ENCODE results near the gene RDH8.

Gene RDH8

DNA sequence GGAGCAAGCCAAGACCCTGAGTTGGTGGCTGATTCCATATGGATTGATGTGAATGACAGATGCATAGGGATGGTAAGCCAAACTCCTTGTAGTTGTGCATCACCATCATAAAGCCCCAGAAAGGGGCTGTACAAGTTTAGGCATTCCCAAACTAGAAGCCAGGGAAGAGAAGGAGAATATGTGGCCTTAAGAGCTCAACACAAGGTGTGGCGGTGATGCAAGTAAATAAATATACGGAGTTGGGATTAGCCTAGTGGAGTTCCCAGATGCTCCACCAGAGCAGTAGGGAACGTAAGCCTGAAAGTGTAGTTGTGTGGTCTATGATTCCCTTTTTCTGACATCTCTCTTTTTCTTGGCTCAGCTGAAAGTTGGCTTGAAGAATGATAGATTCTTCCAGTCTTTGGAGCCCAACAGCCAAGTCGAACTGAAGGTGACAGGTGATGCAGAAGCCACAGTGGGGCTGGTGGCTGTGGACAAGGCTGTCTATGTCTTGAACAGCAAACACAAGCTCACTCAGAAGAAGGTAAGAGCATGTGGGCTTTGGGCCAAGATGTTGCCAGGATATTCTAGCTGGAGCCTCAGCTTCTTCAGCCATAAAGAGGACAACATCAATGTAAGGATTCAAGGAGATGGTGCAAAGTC, 30.1 kb downstream of the RDH8 start:
- TF ChIP-seq GATA3 (IDR thresholded peaks at IDR 0.05; ENCODE audit: low read depth, low read length) = no peak
- TF ChIP-seq GATA2 (IDR thresholded peaks at IDR 0.05; ENCODE audit: low read depth, low read length) = no peak

- TF ChIP-seq GATA3 (IDR thresholded peaks at IDR 0.05; ENCODE audit: low read depth, low read length) = no peak
- no peak for TF ChIP-seq GATA2 (IDR thresholded peaks at IDR 0.05; ENCODE audit: low read depth, low read length)
These were observed 31.1 kb downstream of the RDH8 start for GRCh38 chr19:10044390-10044789.

GRCh38 chr19:10045371-10045770, 32.1 kb downstream of the RDH8 start:
- no peak for TF ChIP-seq GATA2 (IDR thresholded peaks at IDR 0.05; ENCODE audit: low read depth, low read length)
- TF ChIP-seq GATA3 (IDR thresholded peaks at IDR 0.05; ENCODE audit: low read depth, low read length) = no peak

GRCh38 chr19:10049626-10050025, 36.3 kb downstream of the RDH8 start:
- TF ChIP-seq GATA2 (IDR thresholded peaks at IDR 0.05; ENCODE audit: low read depth, low read length) (no peak), GATA3 (IDR thresholded peaks at IDR 0.05; ENCODE audit: low read depth, low read length) (no peak)

DNA sequence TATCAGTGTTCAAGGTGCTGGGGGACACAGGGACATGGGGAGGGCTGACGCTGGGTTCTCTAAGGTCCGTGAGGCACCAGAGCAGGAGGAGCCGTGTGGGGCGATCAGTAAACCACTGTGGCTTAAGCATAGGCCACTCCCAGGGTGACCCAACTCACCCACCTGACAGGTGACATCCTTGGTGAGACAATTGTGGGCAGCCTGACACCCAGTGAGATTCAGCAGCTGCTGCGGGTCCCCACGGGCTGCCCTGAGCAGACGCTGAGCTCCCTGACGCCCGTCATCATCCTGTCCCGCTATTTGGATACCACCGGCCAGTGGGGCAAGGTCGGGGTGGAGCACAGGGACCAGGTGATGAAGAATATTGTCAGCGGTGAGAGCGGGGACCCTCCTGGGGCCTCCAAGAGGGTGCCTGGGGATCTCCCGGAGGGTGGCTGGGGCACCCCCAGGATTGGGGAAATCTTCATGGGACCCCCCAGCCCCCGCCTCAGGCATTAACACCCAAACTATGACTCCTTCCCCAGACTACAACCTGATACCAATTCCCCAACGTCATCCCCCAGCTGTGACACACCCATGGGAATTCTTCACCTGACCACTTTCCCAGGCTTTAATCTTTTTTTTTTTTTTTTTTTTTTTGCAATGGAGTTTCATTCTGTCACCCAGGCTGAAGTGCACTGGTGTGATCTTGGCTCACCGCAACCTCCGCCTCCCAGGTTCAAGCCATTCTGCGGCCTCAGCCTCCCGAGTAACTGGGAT, 39.5 kb downstream of the RDH8 start:
- no peak for TF ChIP-seq GATA2 (IDR thresholded peaks at IDR 0.05; ENCODE audit: low read depth, low read length)
- TF ChIP-seq GATA3 (IDR thresholded peaks at IDR 0.05; ENCODE audit: low read depth, low read length) = no peak

DNA sequence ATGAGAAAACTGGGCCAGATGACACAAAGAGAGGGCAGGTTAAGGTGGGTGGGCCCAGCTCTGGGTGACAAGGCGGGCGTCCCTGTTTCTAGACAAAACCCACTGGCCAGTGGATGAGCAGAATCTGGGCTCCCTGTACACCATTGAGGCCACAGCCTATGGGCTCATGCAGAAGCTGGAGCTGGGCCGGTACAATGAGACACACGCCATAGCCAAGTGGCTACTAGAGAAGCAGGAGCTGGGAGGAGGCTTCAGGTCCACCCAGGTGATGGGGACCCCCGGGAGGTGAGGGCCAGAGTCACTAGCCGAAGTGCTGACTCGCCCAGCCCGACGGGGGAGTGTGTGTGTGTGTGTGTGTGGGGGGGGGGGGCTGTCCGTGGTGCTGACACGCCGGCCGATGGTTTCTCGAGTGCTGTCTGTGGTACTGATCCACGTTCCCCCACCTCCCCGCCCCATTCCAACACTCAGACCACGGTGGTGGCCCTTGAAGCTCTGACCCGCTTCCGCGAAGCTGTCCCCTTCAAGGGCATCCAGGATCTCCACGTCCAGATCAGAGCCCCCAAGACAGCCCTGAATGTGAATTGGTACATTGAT, 48.5 kb downstream of the RDH8 start:
- TF ChIP-seq GATA2 (IDR thresholded peaks at IDR 0.05; ENCODE audit: low read depth, low read length) (no peak), GATA3 (IDR thresholded peaks at IDR 0.05; ENCODE audit: low read depth, low read length) (no peak)

- TF ChIP-seq GATA3 (IDR thresholded peaks at IDR 0.05; ENCODE audit: low read depth, low read length) = no peak
- TF ChIP-seq GATA2 (IDR thresholded peaks at IDR 0.05; ENCODE audit: low read depth, low read length) = no peak
These were observed 54.9 kb downstream of the RDH8 start for GRCh38 chr19:10068205-10068604.

DNA sequence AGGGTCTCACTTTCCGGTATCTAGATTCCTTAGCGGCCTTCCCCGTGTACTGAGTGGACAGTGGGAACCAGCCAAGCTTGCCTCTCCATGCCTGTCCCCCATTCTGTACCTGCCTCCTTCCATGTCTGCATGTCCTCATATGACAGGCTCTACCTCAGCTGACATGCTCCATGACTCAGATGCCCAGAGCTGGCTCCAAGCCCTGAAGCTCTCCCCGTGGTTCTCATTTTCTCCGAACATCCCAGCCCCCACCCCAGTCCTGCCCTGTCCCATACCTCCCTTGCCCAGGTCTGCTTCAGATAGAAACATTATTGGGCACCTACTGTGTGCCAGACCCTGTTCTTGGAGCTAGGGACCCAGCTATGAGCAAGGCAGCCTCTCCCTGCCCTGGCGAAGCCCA, 55.8 kb downstream of the RDH8 start:
- TF ChIP-seq GATA3 (IDR thresholded peaks at IDR 0.05; ENCODE audit: low read depth, low read length) (no peak), GATA2 (IDR thresholded peaks at IDR 0.05; ENCODE audit: low read depth, low read length) (no peak)

DNA sequence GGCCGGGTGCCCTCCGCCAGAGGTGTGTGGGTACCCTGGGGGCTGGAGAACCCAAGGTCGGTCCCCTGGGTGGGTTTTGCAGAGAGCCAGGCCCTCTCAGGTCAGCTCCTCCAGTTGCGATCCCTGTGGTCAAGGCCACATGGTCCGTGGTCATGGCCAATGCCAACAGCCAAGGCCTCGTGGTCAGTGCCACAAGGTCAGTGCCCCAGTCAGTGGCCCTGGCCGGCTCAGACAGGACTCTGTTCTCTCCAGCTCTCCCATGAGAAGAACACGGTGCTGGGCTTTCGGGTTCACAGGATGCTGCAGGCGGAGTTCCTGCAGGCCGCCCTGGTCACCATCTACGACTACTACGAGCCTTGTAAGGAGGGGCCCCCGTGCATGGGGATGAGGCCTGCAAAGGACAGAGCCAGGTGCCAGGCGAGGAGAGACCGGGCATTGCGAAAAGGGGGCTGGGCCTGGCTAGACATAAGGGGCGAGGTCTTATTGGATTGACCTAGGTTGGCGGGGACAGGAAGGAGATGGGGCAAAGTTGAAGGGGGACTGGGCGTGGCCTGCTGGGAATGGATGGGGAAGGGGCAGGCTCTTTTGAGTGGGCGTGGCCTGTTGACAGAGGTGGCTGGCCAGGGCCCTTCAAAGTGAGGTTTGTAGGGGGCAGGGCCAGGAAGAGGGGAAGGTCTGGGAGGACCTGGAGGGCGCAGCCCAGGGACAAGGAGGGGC, 57.6 kb downstream of the RDH8 start:
- TF ChIP-seq GATA3 (IDR thresholded peaks at IDR 0.05; ENCODE audit: low read depth, low read length) (no peak), GATA2 (IDR thresholded peaks at IDR 0.05; ENCODE audit: low read depth, low read length) (no peak)
